HEK293T (cell line): Measurements from ENCODE around the gene PKNOX2.

Experiments used
- ARNT ChIP-seq: fragments of 450-650 bp; IDR thresholded peaks from 2 replicates; pipeline ENCODE4 v1.6.1; 2017; ENCODE audit warnings: mild to moderate bottlenecking
- BHLHE40 ChIP-seq: fragments of 450-650 bp; IDR thresholded peaks from 2 replicates; pipeline ENCODE4 v1.6.1; 2016; ENCODE audit warnings: mild to moderate bottlenecking, moderate library complexity, borderline replicate concordance
- ELF4 ChIP-seq: fragments of 450-650 bp; IDR thresholded peaks from 2 replicates; pipeline ENCODE4 v1.6.1; 2017; ENCODE audit warnings: antibody characterized with exemption
- FOXA1 ChIP-seq: fragments of 450-650 bp; IDR thresholded peaks from 2 replicates; pipeline ENCODE4 v1.6.1; 2016; ENCODE audit warnings: mild to moderate bottlenecking
- FOXK2 ChIP-seq: fragments of 450-650 bp; IDR thresholded peaks from 2 replicates; pipeline ENCODE4 v1.6.1; 2016; ENCODE audit warnings: mild to moderate bottlenecking
- FOXM1 ChIP-seq: fragments of 450-650 bp; IDR thresholded peaks from 2 replicates; pipeline ENCODE4 v1.6.1; 2017; ENCODE audit warnings: mild to moderate bottlenecking, borderline replicate concordance
- HDGF ChIP-seq: fragments of 450-650 bp; IDR thresholded peaks from 2 replicates; pipeline ENCODE4 v1.6.1; 2017; ENCODE audit warnings: antibody characterized with exemption, borderline replicate concordance
- TARDBP ChIP-seq: fragments of 450-650 bp; IDR thresholded peaks from 2 replicates; pipeline ENCODE4 v1.6.1; 2016

- no peak for TF ChIP-seq ELF4
- TF ChIP-seq TARDBP, result no peak
- no peak for TF ChIP-seq BHLHE40
- no peak for TF ChIP-seq FOXA1
- TF ChIP-seq FOXM1, result no peak
- TF ChIP-seq ARNT, result no peak
- TF ChIP-seq FOXK2, result no peak
- no peak for TF ChIP-seq HDGF
These were observed 156.0 kb downstream of the PKNOX2 start for GRCh38 chr11:125320347-125321076.
